Activated naive CD8-positive, alpha-beta T cell treated with anti-CD3 and anti-CD28 coated beads, Interleukin-2, amount 50 U/mL, for 16 hours (primary cell): ENCODE measurements around the gene EHHADH.
"Not testable (repeated sequence)": the region's sequence is repeated elsewhere in the genome, so short reads cannot be mapped to it uniquely, and the experiment has no call there.

Experiments used
- DNase-seq: peaks from one replicate; pipeline ENCODE4 v3.0.0-alpha.2; 2020; ENCODE audit warnings: low read depth, low spot score

The EHHADH gene

DNA sequence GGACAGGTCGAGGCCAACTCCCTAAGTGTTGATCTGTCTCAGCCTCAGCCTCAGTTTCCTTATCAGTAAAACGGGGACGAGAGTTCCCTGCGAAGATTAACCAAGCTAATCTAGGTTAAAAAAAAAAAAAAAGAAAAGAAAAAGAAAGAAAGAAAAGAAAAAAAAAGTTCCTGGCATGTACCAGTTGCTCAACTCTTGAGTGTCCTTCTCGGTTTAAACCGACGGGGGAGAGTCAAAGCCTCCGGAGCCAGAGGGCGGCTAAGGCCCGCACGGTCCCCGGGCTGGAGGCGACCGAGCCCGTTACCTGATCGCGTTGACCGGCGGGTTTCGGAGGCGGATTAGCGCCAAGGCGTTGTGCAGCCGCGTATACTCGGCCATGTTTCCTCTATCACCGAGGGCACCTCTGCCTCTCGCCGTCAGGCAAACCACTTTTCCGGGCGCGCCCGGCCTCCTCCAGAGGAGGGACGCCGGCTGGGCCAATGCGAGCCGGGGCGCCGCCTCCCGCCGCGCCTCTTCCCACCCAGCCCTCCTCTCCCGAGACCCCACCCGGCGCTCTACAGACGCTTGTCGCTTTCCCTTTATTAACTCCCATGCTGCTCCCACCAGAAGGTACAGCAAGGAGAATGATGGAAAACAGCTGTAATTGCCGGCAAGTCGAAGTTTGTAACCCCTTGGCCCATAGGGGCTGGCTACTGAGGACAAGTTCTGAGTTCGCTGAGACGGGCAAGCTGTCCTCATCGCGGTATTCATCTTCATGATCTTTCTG lies at the start of gene EHHADH:
Gene EHHADH, minus strand, starts transcription at position 405 of the 766 bp plus-strand sequence. Its CDS starts 27 bp downstream, at position 378.
- peak; percentile 30 for DNase-seq

DNA sequence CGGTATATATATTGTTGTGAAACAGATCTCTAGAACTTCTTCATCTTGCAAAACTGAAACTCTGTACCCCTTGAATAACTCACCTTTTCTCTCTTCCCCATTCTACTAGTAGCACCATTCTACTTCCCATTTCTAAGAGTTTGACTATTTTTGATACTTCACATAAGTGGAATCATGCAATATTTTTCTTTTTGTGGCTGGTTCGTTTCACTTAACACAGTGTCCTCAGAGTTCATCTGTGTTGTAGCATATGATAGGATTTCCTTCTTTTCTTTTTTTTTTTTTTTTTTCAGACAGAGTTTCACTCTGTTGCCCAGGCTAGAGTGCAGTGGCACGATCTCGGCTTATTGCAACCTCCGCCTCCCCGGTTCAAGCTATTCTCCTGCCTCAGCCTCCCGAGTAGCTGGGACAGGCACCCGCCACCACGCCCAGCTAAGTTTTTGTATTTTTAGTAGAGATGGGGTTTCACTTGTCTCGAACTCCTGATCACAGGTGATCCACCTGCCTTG lies 46.1 kb upstream of the EHHADH start:
- DNase-seq = not testable (repeated sequence)

DNA sequence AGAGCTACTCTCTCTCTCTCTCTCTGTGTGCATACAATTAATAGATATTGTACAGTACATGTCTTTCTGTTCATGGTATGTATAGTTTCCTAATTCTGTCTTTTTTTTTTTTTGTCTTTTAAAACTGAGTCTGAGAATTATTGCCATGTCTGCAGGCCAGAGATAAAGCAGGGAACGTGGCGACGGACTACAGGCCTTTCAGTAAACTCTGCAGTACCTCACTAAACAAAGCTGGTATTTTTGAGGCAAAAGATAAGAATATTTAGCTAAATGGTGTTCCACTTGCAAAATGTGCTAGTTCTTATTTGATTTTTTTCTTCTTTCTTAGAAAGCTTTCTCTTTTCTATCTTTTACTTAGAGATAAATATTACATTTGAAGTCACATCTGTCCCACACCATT lies 44.0 kb upstream of the EHHADH start:
- no peak for DNase-seq

GRCh38 chr3:185292238-185292637 lies 38.4 kb upstream of the EHHADH start:
- DNase-seq = no peak

GRCh38 chr3:185290266-185290665 lies 36.4 kb upstream of the EHHADH start:
- no peak for DNase-seq

DNA sequence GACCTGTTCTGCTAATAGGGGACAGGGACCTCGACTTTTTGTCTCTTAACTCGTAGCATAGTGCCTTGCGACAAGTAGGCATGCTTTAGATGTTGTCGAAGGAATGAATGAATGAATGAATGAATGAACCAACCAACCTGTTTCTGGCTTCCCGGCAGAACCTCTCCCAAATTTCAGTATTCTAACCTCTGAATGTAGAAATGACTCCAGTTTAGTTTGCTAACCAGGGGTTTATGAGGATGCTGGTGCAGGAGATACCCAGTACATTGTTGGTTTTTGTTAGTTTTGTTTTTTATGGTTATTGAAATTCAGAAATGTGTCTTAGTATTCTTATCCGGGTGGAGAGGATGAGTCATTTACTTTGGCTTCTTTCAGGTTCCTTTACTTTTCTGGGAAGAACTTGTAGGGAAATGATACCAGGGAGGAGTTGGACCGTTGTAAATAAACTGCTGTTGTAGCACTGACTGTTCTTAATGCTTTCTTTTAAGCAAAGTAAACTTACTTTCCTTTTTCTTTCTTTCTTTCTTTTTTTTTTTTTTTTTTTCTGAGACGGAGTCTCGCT lies 29.6 kb upstream of the EHHADH start:
- DNase-seq = no peak

- peak; percentile 89 for DNase-seq
These were observed 29.0 kb upstream of the EHHADH start for GRCh38 chr3:185282696-185283373.

GRCh38 chr3:185280572-185281365 lies 26.9 kb upstream of the EHHADH start:
- DNase-seq = no peak

DNA sequence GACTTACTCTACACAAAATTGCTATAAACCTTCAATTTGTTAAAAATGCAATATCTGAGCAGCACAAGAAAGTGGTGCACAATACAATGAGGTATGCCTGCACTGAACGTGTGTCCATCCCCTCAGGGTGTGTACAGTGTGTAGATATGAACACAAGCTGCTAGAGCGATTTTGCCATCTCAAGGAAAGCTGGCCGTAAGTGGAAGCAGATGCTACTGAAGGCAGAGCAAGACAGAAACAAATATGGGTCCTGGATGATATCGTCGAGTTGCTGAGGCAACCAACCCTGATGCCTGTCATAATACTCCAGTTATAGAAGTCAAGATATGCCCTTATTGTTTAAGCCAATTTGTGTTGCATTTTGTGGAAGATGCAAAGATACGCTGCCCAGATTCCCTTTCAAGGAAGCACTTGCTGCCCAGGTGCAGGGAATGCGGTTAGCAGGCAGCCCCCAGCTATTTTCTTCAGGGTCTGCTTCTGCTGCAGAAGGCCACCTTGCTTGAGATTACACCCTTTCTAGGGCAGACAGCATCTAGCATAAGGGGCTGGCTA lies 25.8 kb upstream of the EHHADH start:
- no peak for DNase-seq

GRCh38 chr3:185276415-185276814 lies 22.6 kb upstream of the EHHADH start:
- DNase-seq = no peak

- DNase-seq = no peak
These were observed 18.2 kb upstream of the EHHADH start for GRCh38 chr3:185272033-185272432.

DNA sequence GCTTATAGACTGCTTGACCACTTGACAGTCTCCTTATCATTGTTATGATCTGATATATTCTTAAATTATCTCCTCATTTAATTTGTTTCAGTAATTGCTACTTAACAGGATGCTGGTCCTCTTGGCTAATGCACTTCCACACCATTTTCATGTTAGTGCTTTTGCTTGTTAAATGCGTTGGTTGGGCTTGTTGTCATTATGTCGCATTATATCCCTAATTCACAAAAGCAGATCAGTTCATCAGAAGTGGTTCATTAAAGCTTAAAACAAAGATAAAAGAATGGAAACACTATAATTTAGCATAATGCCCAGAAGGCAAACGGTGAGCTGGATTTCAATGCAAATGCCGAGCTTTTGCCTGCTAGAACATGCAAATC lies 17.1 kb upstream of the EHHADH start:
- no peak for DNase-seq

GRCh38 chr3:185270262-185270955 lies 16.6 kb upstream of the EHHADH start:
- DNase-seq = no peak

GRCh38 chr3:185268194-185268962 lies 14.5 kb upstream of the EHHADH start:
- DNase-seq = no peak

GRCh38 chr3:185267193-185267592 lies 13.3 kb upstream of the EHHADH start:
- DNase-seq = no peak

DNA sequence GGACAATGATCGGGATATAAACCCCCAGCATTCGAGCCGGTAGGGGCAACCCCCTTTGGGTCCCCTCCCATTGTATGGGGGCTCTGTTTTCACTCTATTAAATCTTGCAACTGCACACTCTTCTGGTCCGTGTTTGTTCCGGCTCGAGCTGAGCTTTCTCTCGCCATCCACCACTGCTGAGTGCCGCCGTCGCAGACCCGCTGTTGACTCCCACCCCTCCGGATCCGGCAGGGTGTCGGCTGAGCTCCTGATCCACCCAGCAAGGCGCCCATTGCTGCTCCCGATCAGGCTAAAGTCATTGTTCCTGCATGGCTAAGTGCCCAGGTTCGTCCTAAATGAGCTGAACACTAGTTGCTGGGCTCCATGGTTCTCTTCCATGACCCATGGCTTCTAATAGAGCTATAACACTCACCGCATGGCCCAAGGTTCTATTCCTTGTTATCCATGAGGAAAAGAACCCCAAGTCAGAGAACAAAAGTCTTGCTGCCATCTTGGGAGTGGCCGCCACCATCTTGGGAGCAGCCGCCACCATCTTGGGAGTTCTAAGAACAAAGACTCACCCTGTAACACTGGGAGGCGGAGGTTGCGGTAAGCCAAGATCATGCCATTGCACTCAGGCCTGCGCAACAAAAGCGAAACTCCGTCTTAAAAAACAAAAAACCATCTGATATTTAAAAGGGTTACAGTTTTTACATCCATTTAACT lies 11.2 kb upstream of the EHHADH start:
- DNase-seq = no peak

GRCh38 chr3:185263423-185263822 lies 9.6 kb upstream of the EHHADH start:
- no peak for DNase-seq

- DNase-seq = no peak
These were observed 3.5 kb upstream of the EHHADH start for GRCh38 chr3:185257334-185257733.

DNA sequence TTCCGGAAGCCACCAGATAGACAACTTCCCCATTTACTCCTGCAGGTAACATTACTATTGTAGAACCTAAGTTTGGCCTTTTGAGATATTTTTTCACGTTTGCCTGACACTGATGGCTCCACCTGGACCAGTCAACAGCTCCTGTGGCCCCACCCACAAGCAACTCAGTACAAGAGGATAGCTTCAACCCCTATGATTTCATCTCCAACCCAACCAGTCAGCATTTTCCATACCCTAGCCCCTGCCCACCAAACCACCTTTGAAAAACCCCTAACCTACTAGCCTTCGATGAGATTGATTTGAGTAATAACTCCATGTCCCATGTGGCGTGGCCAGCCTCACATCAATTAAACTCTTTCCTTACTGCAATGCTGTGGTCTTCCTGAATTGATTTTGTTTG lies 950 bp upstream of the EHHADH start:
- DNase-seq = no peak

- DNase-seq = not testable (repeated sequence)
These were observed 716 bp downstream of the EHHADH start for GRCh38 chr3:185253133-185253532.
